GM20431 (cell line): ENCODE results near the gene PHKA1.
"Not testable (repeated sequence)": the region's sequence is repeated elsewhere in the genome, so short reads cannot be mapped to it uniquely, and the experiment has no call there.

ENCODE experiments used
- in situ Hi-C: fragments of 300-500 bp; cut with MseI, MboI; formaldehyde crosslinking; loops from one replicate; pipeline ENCODE4 v1.15.0; 2020; ENCODE audit warnings: low sequenced_read_pairs; ENCODE audit not compliant: unreplicated experiment

Gene PHKA1

DNA sequence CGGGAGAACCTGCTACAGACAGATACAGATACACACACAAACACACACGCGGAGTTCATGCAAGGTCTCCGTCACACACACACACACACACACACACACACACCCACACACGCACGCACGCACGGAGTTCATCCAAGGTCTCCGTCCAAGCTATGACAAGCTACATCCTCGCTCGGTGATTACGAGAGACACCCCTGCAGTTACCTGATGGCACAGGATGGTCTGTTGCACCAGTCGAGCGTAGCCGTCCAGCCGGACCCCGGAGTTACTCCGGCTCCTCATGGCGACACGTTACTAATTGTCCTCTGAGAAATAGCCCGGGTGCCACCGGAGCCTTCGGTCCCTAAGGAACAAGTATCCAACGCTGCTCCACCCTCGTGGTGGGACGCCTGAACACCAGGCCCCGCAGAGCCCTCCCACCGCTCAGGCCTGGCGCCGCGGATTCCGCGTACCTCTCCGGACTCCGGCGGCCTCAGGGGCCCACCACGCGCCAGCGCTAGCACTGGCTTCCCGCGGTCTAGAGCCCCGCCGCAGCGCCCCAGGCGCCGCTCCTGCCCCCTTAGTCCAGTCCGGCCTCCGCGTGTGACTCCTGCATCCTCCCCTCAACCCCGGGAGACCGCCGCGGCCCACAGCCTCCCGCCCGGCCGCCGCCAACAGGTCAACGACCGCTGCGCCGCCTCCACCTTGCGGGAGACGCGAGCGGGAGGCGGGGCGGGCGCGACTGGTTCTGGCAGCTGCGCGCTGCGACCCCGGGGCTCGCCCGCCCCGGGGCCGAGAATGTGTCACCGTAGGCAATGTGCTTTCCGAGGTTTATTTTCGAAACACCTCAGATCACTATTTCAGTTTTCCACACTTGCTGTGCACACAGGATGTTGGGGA, at the start of gene PHKA1:
Gene PHKA1 (minus strand): TSS at position 708 of the 879 bp plus-strand sequence. CDS start 426 bp downstream, at position 282.
- in situ Hi-C loops, result not testable (repeated sequence)

DNA sequence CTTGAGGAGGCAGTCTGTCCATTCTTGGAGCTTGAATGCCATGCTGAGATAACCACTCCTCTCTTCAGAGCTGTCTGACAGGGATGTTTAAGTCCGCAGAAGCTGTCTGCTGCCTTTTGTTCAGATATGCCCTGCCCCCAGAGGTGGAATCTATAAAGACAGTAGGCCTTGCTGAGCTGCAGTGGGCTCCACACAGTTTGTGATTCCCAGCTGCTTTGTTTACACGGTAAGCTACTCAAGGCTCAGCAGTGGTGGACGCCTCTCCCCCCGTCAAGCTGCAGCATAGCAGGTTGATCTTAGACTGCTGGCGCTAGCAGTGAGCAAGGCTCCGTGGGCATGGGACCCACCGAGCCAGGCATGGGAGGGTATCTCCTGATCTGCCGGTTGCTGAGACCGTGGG, 46.3 kb upstream of the PHKA1 start:
- in situ Hi-C loops, result not testable (repeated sequence)

DNA sequence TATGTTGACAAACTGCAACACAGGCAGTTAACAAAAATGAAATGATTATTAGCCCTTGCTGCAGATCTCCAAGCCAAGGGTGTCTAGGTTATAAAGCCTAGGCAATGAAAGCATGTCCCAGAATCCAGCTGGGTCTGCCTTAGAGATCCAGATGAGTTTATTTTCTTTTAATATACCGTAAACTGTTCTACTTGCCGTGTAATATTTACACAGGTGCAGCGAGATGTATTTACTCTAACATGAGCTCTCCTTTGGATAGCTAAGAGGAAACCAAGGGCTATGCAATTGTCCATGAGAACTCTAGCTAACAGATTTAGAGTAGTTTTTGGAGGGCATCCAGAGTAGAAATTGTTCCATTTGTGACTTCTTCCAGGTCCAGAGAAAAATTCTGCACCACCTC, 34.4 kb upstream of the PHKA1 start:
- in situ Hi-C loops, result not testable (repeated sequence)

DNA sequence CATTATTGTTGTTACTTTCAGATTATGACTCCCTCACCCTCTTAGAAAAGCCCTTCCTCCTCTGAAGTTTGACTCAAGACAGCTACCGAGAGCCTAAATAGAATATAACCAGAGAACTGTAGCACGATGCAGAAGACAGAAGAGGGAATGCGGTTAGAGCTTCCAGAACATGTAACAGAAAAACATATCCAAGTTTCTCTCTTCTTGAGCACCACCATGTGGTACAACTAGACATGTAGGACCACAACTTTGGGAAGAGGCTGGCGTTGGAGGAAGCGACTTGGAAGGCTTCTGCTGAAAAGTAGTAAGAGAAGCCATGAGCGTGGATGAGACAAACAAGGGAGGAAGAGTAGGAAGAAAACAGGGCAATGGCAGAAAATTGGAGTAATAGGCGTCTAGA, 31.4 kb upstream of the PHKA1 start:
- in situ Hi-C loops, result not testable (repeated sequence)

GRCh38 chrX:72735561-72735960, 21.5 kb upstream of the PHKA1 start:
- in situ Hi-C loops, result no loop called here

DNA sequence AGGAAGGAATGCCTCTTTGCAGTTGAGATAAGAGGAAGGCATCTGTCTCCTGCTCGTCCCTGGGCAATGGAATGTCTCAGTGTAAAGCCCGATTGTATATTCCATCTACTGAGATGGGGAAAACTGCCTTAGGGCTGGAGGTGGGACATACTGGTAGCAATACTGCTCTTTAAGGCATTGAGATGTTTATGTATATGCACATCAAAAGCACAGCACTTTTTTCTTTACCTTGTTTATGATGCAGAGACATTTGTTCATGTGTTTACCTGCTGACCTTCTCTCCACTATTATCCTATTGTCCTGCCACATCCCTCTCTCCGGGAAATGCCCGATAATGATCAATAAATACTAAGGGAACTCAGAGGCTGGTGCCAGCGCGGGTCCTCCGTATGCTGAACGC, 19.5 kb upstream of the PHKA1 start:
- in situ Hi-C loops, result not testable (repeated sequence)

DNA sequence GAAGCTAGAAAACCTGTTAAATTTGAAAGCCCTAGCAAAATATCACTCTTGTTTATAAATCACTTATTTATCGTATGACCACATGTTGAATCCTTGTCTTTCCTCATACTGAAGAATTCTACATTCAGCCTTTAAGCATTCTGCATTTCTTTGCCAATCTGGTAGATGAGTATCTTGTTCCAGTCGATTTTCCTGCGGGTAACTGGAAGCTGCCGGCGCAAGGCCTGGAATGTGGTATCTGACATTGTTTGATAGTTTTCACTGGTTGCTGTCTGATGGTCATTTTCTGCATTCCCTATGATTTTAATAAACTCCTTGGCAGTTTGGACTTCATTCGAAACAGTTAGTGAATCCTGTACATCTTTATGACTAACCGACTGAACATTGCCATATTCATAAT, 13.7 kb upstream of the PHKA1 start:
- in situ Hi-C loops, result no loop called here

- in situ Hi-C loops, result no loop called here
Observed at GRCh38 chrX:72716766-72717165, 2.7 kb upstream of the PHKA1 start.

GRCh38 chrX:72715546-72715945, 1.4 kb upstream of the PHKA1 start:
- in situ Hi-C loops, result no loop called here

DNA sequence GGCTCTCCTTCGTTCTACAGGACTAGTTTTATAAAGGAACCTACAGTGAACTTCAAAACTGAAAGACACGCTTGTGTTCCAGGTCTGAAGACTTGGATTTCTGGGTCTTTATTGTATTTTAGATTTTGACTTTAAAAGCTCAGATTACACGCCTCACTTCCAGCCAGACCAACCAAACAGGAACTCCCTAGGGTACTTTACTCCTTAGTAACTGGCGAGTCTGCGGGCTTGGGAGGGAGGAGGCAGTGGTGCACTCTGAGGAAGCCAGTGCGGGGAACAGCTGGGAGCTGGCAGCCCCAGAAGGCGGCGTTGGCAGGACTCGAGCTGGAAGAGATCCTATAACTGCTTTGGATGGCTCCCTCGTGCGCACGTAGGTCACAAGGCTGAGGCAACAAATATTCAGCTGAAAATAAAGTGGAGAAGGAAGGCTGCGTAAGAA, 391 bp upstream of the PHKA1 start:
- in situ Hi-C loops, result no loop called here

DNA sequence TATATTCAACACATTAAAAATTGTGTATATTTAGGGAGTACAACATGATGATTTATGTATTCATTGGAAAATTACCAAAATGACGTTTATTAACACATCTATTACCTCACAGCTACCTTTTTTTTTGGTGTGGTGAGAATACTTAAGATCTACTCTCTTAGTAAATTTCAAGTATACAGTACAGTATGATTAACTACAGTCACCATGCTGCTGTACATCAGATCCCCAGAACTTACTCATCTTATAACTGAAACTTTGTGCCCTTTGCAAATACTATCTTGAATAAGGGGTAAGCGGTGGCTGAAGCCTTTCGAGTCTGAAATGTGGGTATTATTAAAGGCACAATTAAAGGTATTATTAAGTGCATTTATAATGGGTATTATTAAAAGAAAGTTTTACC, 976 bp downstream of the PHKA1 start:
- in situ Hi-C loops, result no loop called here

- in situ Hi-C loops, result no loop called here
Observed at GRCh38 chrX:72712094-72712755, 1.9 kb downstream of the PHKA1 start.

GRCh38 chrX:72705814-72706213, 8.3 kb downstream of the PHKA1 start:
- in situ Hi-C loops, result no loop called here

DNA sequence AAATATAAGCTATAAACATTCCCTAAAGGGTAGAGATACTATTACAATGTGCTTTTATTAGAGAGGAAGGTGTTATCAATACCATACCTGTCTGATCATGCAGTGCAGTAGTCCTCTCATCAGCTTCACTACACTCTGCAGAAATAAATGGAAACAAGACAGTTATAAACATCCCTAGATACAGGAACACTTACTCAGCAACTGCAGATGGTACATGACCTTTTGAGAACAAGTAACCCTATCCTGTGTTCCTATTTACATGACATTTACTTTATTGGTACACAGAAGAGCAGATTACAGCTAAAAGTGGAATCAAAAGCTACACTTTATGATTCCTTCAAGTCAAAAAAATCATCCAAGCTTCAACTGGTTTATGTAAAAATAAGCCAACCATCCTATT, 9.0 kb downstream of the PHKA1 start:
- in situ Hi-C loops, result no loop called here

DNA sequence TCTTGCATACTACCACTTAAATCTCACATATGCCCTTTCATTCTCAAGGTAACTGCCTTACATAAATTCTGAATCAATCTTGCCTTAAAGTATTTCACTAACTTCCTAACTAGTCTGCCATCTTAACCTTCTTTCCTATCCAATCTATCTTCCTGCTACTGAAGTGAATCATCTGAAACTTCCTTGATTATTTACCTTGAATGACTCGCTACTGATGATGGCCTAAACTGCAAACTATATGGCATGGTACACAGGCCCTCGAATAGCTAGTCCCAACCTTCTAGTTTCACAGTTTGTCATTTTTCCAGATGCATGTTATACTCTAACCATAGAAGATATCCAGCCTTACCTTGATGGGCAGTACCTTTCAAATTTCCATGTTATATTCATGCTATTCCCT, 19.9 kb downstream of the PHKA1 start:
- in situ Hi-C loops, result no loop called here

GRCh38 chrX:72693477-72693876, 20.6 kb downstream of the PHKA1 start:
- in situ Hi-C loops, result no loop called here

- in situ Hi-C loops, result no loop called here
Observed at GRCh38 chrX:72687396-72687795, 26.7 kb downstream of the PHKA1 start.

DNA sequence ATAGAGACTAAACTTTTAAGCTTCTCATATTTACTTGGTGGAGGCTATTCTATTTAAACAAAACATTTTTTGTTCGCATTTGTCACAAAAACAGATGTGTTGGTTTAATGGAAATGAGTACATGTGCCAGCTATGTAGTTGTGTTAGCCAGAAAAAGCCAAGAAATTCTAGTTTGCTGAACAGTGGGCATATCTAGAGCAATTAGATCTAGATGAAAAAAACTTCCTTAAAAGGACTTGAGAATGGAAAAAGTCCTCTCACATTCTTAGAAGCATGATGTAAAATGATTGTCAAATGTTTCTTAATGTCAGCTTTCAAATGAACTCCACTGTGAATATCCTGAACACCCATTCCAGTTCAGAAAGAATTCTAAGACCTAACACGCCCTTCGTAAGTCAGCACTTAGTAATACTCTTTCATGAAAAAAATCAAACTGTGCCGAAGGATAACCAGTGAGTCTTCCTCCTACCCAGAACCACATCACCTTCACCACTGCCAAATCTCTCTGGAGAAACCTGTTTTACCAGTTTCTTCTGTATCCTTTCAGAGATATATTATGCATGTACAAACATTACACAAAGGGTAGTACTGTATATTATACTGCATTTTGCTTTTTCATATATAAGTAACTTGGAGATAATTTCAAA, 28.2 kb downstream of the PHKA1 start:
- in situ Hi-C loops, result no loop called here

GRCh38 chrX:72685018-72685417, 29.1 kb downstream of the PHKA1 start:
- in situ Hi-C loops, result no loop called here

DNA sequence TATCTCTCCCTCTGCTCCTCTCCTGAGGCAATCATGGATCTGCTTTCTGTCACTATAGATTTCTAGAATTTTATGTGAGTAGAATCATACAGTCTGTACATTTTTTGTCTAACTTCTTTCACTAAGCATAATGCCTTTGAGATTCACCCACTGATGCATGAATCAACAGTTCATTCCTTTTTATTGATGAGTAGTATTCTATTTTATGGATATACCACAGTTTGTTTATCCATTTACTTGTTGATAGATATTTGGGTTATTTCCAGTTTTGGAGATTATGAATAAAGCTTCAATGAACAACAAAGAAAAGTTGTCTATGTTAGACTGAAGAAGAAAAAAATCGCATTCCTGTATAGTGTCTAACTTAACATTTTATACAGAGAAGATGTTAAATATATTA, 30.5 kb downstream of the PHKA1 start:
- in situ Hi-C loops, result no loop called here

DNA sequence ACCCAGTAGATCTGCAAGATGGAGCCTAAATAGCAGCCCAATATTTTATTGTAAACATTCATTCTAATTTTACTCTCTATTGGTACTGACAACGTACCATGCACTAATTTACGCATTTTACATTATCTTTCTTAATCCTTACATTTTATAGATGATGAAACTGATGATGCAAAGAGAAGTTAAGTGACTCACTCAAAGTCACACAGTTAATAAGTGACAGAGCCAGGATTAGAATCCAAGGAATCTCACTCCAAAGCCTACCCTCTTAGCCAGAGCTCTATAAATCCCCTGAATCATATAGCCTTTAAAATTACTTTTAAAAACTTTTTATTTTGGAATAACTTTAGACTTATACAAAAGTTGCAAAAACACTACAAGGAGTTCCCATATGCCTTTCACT, 37.6 kb downstream of the PHKA1 start:
- in situ Hi-C loops, result no loop called here
